Peyer's patch (tissue), 4 donors: ENCODE measurements around the gene ADM5.

Experiments used
- POLR2A ChIP-seq, 2 donors: fragments of 450-650 bp; IDR thresholded peaks; one replicate each; pipeline ENCODE4 v1.5.1; 2017; ENCODE audit warnings: antibody characterized with exemption in 2 of 2, mild to moderate bottlenecking in 2 of 2, moderate library complexity in 2 of 2
- TF ChIP-seq, protein P1 (sequence below), 6 experiments: fragments of 450-650 bp in 4 of 6; fragments of 200-600 bp in 2 of 6; sonication (generic) in 1 of 6; IDR thresholded peaks; one replicate each; pipeline ENCODE4 v1.5.1; 2017 to 2019; ENCODE audit warnings: antibody characterized with exemption in 6 of 6, mild to moderate bottlenecking in 3 of 6, moderate library complexity in 1 of 6

DNA sequence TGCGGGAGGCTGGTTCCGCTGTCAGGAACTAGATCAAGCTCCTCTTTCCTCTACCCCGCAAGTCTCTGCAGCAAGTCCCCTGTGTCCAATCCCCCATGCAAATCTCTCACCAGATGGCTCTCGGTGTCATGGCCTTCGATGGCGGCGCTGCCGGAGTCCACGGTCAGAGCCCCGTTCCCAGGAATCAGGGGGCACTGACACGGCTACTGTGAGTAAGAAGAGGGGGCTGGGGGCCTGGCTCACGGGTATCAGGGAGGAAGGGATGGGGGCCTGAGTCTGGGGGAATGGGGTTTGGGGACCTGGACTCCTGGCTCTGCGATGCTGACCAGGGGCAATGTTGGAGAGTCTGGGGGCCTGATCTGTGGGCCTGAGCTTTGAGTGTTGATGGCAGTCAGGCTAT, 43.4 kb upstream of the ADM5 start:
- TF ChIP-seq, protein P1, sequence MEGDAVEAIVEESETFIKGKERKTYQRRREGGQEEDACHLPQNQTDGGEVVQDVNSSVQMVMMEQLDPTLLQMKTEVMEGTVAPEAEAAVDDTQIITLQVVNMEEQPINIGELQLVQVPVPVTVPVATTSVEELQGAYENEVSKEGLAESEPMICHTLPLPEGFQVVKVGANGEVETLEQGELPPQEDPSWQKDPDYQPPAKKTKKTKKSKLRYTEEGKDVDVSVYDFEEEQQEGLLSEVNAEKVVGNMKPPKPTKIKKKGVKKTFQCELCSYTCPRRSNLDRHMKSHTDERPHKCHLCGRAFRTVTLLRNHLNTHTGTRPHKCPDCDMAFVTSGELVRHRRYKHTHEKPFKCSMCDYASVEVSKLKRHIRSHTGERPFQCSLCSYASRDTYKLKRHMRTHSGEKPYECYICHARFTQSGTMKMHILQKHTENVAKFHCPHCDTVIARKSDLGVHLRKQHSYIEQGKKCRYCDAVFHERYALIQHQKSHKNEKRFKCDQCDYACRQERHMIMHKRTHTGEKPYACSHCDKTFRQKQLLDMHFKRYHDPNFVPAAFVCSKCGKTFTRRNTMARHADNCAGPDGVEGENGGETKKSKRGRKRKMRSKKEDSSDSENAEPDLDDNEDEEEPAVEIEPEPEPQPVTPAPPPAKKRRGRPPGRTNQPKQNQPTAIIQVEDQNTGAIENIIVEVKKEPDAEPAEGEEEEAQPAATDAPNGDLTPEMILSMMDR (IDR thresholded peaks at IDR 0.05): no peak
- TF ChIP-seq POLR2A (IDR thresholded peaks at IDR 0.05): no peak
